Keratinocyte (primary cell): Measurements from ENCODE around the gene BMP3.

Experiments used
- EZH2 ChIP-seq: IDR thresholded peaks from one replicate; pipeline ENCODE4 v1.6.1; 2012; ENCODE audit warnings: inconsistent platforms, mild to moderate bottlenecking, low read length, moderate library complexity
- TF ChIP-seq, protein P1 (sequence below), 3 experiments: IDR thresholded peaks in 1 of 3; conservative IDR thresholded peaks in 1 of 3; optimal IDR thresholded peaks in 1 of 3; 2 replicates in 2 of 3; 3 replicates in 1 of 3; pipeline versions ENCODE3 to v1.5.1; 2011; ENCODE audit warnings: low read length in 3 of 3, mild to moderate bottlenecking in 3 of 3, moderate library complexity in 2 of 3, control low read depth in 1 of 3, inconsistent platforms in 1 of 3; ENCODE audit not compliant: insufficient read depth in 2 of 3; ENCODE audit errors: extremely low read depth in 1 of 3

DNA sequence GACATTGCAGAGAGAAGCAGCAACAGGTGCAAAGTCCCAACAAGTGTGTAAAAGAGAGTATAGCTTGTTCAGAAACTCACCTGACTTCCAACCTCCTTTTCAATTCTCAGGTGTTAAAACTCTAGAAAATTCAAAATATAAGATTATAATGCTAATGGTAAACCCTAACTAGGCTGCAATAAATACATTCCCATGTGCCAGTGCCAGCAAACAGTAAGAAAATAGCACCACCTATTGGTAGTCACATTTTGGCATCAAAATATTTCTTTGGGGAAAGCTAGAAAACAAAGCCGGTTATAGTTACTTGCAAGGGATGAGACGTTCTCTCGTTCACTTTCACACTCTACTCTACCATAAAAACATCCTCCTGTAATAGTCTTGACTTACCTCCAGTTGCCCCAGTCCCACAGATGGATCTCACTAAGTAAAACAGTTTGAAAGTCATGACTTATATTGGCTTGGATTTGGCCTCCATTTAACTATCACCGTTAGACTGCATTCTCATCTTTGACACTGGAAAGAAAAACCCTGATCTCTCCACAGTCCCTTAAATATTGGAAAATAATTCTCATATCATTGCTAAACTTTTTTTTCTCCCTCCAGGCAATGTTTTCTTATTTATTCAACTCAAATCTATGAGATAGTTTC lies 9.6 kb downstream of the BMP3 start:
- TF ChIP-seq, protein P1, sequence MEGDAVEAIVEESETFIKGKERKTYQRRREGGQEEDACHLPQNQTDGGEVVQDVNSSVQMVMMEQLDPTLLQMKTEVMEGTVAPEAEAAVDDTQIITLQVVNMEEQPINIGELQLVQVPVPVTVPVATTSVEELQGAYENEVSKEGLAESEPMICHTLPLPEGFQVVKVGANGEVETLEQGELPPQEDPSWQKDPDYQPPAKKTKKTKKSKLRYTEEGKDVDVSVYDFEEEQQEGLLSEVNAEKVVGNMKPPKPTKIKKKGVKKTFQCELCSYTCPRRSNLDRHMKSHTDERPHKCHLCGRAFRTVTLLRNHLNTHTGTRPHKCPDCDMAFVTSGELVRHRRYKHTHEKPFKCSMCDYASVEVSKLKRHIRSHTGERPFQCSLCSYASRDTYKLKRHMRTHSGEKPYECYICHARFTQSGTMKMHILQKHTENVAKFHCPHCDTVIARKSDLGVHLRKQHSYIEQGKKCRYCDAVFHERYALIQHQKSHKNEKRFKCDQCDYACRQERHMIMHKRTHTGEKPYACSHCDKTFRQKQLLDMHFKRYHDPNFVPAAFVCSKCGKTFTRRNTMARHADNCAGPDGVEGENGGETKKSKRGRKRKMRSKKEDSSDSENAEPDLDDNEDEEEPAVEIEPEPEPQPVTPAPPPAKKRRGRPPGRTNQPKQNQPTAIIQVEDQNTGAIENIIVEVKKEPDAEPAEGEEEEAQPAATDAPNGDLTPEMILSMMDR (optimal IDR thresholded peaks at IDR 0.05 in 1 of 3, IDR thresholded peaks at IDR 0.05 in 1 of 3, conservative IDR thresholded peaks at IDR 0.05 in 1 of 3; ENCODE audit: extremely low read depth in 1 of 3, insufficient read depth in 2 of 3, low read length in 3 of 3): peak in 2 of 3 experiments; percentile 62 to 63
- no peak for TF ChIP-seq EZH2
